NCI-H69 (cell line): ENCODE data around the gene CISH.

Source experiments
- DNase-seq: peaks from one replicate; lab custom pipeline; 2025; lab: John Stamatoyannopoulos, UW

CISH gene

GRCh38 chr3:50599115-50599715 is 12.4 kb downstream of the CISH start:
- DNase-seq, result no peak

DNA sequence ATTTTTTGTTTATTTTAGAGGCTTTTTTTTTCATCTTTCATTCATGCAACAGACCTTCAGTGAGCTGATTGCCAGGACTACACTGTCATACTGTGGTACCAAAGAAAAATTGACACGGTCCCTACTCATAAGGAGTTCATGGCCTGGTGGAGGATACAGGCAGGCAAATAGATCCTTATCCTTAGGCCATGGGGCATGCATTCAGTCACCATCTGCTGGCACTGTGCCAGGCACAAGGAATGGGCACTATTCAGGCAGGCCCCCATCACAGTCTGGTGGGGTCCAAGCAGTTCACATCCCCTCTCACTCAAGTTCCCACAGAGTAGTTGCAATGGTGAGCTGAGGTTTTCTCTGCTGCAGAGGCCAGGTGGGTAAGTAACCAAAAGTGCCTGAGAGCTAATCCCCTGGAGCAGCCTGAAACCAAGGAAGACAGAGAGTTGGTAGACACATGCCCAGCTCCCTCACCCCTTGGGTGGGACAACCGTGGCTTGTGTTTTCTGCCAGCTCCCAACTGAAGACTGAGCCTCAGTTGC is 17.3 kb downstream of the CISH start:
- DNase-seq, result no peak

GRCh38 chr3:50592568-50592967 is 19.0 kb downstream of the CISH start:
- no peak for DNase-seq

DNA sequence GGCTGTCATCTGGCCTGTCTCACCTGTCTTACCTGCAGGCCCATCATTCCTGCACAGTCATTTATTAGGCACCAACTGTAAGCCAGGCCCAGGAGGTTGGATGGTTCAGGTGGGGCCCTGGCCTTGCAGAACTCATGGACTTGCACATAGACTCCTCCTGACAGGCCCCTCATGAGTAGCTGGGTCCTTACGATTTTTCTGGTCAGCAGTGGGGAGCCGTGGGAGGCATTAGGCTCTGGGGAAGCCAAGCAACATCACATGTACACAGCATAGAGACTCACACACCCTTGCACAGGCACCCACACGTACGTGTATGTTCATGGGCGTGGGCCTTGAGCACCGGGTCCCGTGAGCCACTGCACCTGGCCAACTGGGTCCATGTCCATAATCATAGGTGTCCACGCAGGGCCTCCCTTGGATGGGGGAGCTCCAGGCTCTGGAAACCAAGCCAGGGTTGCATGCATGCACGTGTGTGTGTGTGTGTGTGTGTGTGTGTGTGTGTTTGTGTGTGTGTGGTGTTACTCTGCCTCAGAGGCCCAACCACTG is 20.3 kb downstream of the CISH start:
- no peak for DNase-seq

DNA sequence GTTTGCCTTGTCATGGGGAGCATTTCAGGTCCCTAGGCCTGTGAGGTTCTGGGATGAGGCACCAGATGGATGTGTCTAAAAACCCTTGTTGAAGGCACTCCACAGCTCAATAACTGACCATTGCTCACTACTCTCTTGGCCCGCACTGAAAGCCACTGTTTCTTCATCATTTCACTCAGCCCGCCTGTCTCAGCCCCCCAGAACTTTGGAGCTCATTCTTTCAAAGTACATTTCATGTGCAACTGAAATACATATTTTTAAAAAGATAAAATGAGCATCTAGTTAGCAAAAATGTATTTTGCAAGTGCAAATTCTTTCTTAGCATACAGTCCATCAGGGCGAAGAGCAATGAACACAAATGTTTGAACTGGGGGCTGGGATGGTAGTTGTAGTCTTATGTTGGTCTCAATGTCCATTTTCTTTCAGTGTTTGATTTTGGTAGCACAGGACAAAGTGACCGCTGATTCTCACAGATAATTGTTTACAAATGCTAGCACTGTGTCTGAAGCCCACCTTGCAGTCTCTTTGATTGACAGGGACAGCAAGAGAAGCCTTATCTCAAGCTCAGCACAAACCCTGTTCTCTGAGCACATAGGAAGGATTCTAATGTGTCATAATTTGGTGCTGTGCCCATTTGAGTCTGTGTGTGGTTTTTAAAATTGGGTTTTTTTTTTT is 22.7 kb downstream of the CISH start:
- no peak for DNase-seq

- no peak for DNase-seq
These were observed 23.5 kb downstream of the CISH start for GRCh38 chr3:50587806-50588758.

DNA sequence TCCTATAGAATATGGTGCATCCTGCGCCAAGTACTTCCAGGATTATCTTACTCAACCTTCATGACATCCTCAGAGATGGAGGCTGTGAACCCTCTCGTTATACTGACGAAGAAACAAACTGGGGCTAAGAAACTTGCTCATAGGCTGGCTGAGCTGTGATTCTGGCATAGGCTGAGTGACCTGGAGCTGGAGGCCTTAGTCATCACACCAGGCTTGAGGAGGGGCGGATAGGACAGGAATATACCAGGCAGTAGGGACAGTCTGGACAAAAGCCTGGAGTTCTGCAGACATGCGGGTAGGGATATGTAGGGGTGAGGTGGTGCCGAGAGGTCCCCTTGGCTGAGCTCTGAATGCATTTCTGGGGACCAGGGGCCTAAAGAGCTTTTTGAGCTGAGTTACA is 24.2 kb downstream of the CISH start:
- no peak for DNase-seq

GRCh38 chr3:50586763-50587070 is 24.9 kb downstream of the CISH start:
- no peak for DNase-seq

DNA sequence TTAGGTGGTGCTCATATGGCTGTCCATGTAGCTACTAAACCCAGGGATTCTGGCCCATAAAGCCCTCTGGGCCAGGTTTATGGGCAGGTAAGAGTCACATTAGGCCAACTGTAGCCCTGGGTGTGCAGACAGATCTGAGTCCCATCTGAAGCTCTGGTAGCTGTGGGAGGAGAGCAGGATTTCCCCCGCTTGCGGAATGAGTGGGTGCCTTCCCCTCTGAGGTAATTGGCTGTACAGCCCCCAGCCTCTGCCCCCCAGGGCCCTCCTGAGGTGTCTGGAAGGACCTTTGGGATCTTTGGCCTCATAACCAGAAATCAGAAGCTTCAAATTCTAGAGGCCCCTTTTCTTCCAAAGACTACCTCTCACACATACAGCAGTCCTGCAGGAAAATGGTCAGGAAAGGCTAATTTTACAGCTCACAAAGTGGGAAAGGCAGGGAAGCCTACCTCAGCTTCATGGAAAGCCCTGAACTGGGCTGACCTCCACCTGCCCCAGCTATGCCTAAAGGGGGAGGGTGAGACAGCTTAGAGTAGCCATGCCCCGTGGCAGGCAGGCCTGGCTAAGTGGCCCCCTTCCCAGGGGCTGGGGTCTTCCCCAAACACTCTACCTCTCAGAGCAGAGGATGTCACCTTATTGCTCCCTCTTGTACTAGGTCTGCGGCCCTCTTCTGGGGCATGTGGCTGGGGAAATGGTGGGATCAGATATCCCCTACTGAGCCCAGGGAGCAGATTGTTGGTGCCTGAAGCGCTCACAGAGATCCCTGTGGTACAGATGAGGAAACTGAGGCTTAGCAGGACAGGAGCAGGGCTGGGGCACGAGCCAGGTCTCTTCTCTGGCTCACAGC is 25.4 kb downstream of the CISH start:
- DNase-seq, result no peak

DNA sequence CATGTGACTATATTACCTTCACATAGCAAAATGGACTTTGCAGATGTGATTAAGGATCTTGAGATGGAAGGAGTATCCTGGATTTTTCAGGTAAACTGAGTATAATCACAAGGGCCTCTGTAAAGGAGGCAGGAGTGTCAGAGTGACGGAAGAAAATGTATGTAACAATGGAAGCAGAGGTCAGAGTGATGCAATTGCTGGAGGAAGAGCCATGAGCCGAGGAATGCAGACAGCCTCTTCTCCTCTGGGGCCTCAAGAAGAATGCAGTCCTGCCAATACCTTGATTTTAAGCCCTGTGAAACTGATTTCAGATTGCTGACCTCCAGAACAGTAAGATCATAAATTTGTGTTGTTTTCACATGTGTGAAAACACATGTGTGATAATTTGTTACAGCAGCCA is 27.2 kb downstream of the CISH start:
- no peak for DNase-seq

GRCh38 chr3:50583897-50584296 is 27.7 kb downstream of the CISH start:
- no peak for DNase-seq

GRCh38 chr3:50582083-50582482 is 29.5 kb downstream of the CISH start:
- no peak for DNase-seq

GRCh38 chr3:50581459-50581842 is 30.1 kb downstream of the CISH start:
- DNase-seq, result no peak

- DNase-seq, result no peak
These were observed 30.7 kb downstream of the CISH start for GRCh38 chr3:50580683-50581458.

DNA sequence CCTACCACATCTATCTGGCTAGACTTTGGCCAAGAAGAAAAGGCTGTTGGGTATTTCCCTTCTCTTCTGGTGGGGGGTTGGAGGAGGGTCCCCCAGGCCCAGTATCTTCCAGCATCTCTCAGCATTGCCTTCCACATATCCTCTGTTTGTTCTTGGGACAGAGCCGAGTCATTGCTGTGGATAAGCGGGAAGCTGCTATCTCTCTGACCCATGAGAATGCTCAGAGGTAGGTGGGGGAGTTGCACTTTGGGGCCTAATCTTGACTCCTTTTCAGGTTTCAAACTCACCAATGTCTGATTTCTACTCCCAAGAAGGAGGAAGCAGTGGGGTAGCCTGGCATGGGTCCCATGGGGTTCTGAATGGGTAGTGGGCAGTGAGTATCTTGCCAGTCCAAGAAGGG is 34.2 kb downstream of the CISH start:
- DNase-seq, result no peak

DNA sequence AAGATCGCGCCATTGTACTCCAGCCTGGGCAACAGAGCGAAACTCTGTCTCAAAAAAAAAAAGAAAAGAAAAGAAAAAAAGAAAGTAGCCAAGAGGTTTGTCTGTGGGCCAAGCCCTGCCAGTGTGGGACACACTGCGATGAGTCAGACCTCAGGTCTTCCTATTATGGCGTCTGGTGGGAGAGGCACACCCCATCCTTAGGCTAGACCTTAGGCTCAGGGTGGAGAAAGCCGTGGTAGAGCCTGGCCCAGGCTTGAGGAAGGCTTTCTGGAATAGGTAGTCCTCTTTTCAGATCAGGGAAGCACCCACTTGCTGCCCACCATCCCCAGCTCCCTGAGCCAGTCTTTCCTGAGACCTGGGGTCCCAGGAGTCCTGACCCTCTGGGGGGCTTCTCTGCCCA is 36.2 kb downstream of the CISH start:
- DNase-seq, result no peak

GRCh38 chr3:50574444-50574831 is 37.1 kb downstream of the CISH start:
- no peak for DNase-seq

- DNase-seq, result no peak
These were observed 37.8 kb downstream of the CISH start for GRCh38 chr3:50573566-50574443.

- DNase-seq, result no peak
These were observed 38.7 kb downstream of the CISH start for GRCh38 chr3:50572801-50573371.

- peak; percentile 54 for DNase-seq
These were observed 39.4 kb downstream of the CISH start for GRCh38 chr3:50572158-50572557.
